Stimulated activated CD4-positive, alpha-beta T cell treated with anti-CD3 and anti-CD28 coated beads, Interleukin-12 subunit alpha, Interleukin-12 subunit beta, amount 100 ng/mL, for 4 hours (primary cell): ENCODE data around the gene DDI2.

ENCODE experiments used
- DNase-seq: peaks from one replicate; pipeline ENCODE4 v3.0.0-alpha.2; 2020

DDI2 gene

DNA sequence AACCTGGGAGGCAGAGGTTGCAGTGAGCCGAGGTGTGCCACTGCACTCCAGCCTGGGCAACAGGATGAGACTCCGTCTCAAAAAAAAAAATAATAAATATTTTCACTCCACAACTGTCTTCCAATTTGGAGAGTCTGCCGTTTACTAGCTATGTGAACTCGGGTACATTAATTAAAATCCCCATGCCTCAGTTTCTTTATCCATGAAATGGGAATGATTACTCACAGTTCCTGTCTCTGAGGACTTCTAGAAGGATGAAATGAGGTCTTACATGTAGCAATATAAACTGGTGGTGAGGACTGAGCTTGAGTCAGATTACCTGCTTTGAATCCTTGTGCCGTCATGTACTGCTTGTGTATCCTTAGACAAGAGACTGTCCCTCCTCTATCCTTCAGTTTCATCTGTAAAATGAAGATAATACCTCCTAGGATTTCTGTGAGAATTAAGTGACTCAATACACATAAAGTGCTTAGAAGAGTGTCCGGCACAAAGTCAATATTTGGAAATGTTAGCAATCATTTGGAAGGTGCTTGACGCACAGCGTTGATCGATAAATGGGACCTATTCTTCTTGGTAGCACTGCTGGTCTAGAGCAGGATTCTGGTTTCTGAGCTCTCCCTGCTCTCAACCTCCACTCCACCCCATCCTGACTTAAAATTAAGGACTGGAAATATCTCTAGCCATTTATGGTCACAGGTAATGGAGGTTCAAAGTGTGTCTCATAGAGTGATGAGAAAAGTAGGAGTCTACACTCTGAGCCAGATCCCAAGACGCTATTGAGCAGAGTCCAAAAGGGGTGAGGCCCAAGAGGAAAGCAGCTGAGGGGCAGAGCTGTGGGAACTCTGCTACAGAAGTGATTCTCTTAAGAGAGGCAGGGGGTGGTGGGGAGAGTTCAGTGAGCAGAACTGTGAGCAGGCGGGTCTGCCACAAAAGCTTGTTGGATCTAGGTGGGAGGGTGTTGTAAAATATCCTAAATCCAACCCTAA lies 11.6 kb upstream of the DDI2 start:
- no peak for DNase-seq

DNA sequence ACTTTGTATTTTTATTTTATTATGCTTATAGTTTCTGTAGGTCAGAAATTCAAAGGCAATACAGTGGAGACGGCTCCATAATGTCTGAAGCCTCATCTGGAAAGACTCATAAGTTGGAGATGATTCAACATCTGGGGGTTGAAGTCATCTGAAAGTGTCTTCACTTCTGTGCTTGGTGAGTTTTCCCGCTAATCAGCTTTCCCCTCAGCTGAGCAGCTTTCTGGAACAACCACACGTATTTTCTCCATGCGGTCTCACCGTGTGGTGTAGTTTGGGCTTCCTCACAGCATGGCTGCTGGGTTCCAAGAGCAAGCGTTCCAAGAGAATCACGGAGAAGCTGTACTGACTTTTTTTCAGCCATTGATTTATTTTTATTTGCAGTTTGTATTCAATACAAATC lies 7.6 kb upstream of the DDI2 start:
- DNase-seq: no peak

DNA sequence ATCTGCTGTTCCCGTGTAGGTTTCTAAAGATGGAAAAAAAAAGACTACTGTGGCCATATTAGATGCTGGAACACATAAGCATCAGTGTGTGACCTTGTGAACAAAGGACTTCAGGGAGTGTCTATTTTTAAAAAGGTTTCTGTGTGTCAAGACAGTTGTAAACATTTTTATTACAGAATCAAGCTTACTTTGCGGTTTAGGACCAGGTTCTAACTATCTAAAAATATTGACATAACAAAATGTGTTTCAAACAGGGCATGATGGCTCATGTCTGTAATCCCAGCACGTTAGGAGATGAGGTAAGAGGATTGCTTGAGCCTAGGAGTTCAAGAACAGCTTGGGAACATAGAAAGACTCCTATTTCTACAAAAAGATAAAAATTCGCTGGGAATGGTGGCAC lies 7.1 kb upstream of the DDI2 start:
- DNase-seq: no peak

- no peak for DNase-seq
Observed at GRCh38 chr1:15616373-15617172, 685 bp upstream of the DDI2 start.

DNA sequence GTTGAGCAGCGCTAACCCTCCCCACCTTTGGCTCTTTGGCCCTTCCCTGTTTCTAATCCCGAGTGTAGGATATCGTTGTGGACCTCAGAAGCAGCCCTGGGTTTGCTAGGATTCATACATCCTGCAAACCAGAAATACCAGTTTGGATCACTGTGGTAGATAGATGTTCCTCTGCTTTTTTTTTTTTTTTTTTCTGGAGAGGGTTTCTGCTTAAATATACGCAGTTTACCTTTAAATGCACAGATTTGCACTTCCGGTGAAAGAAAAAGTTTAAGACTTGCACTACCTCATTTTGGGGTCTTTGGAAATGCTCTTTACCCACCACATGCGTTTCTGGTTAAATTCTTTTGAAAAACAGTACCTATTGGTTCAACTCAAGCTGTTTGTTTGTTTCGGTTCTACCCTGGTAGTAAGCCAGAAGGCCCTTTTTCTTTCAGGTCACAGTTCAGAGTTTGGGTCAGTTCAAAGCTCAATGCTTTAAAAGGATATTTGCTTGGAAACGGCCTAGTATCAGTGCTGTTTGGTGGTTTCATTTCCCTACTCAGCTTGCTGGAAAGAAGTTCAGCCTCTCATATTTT lies 908 bp downstream of the DDI2 start:
- DNase-seq: no peak

DNA sequence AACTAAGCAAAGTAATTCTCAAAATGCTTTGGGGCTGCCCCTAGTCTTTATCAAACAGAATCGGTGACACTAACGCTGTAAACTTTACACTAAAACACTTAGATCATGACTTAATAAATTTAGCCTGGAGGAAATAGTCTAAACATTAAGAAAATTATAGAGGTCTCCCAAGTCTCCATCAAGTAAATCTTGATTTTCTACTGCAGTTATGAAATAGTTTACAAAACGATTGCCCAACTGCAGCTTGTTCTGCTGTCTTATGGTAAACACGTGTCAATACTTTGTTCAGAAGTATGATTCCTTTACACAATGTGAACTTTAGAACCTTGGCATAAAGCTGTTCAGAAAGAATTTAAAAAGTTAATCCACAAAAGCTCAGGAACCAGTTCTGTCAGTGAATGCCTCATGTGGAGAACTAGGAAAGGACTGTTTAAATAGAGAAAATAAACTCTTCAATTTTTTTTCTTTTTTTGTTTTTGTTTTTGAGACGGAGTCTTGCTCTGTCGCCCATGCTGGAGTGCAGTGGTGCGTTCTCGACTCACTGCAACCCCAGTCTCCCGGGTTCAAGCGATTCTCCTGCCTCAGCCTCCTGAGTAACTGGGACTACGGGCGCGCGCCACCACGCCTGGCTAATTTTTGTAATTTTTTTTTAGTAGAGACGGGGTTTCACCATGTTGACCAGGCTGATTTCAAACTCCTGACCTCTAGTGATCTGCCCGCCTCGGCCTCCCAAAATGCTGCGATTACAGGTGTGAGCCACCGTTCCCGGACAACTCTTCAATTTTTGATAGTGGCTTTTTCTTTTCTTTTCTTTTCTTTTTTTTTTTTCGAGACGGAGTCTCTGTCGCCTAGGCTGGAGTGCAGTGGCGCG lies 1.6 kb downstream of the DDI2 start:
- DNase-seq: no peak

- DNase-seq: no peak
Observed at GRCh38 chr1:15620155-15620545, 2.9 kb downstream of the DDI2 start.

- DNase-seq: no peak
Observed at GRCh38 chr1:15620902-15621682, 3.8 kb downstream of the DDI2 start.

- no peak for DNase-seq
Observed at GRCh38 chr1:15621975-15622374, 4.7 kb downstream of the DDI2 start.

- DNase-seq: no peak
Observed at GRCh38 chr1:15622712-15623373, 5.6 kb downstream of the DDI2 start.

DNA sequence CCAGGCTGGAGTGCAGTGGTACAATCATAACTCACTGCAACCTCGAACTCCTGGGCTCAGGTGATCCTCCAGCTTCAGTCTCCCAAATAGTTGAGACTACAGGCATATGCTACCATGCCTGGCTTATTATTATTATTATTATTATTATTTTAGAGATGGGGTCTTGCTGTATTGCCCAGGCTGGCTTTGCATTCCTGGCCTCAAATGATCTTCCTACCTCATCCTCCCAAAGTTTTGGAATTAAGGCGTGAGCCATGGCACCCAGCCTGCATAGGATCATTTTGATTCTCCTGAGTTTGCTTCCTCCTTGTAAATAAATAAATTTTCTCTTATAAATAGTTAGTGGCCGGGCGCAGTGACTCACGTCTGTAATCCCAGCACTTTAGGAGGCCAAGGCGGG lies 6.2 kb downstream of the DDI2 start:
- DNase-seq: no peak

DNA sequence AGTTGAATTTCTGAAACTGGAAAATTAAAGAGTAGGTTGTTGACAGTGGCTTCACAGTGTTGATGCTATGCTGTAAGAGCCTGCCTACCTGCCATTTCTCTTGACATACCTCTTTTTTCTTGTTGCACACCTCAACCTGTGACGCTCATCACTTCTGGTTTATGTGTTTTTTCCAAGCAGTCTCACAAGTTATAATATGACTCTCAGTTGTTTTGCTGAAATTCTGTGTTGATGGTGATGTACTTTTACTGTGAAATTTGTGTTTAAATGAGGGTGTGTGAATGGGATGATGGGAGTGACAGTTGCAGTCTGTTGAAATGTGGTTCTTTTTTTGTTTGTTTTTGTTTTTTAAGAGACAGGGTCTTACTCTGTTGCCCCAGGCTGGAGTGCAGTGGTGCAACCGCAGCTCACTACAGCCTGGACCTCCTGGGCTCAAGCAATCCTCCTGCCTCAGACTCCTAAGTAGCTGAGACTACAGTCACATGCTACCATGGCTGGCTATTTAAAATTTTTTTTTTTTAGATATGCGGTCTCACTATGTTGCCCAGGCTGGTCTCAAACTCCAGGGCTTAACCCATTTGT lies 7.0 kb downstream of the DDI2 start:
- no peak for DNase-seq

DNA sequence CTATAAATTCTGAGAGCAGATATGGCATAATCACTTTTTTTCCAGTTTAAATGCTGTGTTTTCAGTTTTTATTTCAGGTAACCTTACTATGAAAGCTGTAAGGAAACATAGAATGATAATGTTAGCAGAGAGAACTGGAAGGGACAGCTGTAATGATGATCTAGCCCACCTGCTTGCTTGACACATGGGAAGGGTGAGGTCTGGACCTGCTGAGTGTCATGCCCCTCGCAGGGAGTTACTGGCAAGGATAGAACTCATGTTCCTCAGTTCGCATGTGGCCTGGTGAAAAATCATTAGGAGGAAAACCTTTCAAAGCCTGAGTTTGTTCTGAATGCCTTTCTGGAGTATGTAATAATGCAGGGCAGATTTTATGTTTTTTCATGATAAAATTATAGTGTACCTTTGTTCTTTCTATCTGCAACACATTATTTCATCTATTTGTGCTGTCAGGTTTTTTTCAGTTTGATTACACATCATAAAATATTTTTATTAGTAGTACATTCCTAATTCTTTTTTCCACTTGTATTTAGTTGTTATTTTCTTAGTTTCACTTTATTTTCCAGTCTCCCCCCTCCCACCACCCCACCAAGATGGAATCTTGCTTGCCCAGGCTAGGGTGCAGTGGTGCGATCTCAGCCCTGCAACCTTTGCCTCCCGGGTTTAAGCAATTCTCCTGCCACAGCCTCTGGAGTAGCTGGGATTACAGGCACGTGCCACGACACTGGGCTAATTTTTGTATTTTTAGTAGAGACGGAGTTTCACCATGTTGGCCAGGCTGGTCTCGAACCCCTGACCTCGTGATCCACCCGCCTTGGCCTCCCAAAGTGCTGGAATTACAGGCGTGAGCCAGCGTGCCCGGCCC lies 8.0 kb downstream of the DDI2 start:
- DNase-seq: no peak

- DNase-seq: no peak
Observed at GRCh38 chr1:15626269-15626950, 9.2 kb downstream of the DDI2 start.

- no peak for DNase-seq
Observed at GRCh38 chr1:15627343-15627988, 10.2 kb downstream of the DDI2 start.

- no peak for DNase-seq
Observed at GRCh38 chr1:15628003-15628402, 10.7 kb downstream of the DDI2 start.

GRCh38 chr1:15633756-15634420 lies 16.6 kb downstream of the DDI2 start:
- DNase-seq: no peak

- DNase-seq: no peak
Observed at GRCh38 chr1:15636436-15636835, 19.2 kb downstream of the DDI2 start.
